Measurements from ENCODE around the gene TRIP10. TPM values are rescaled to one million over a fixed set of nuclear protein-coding genes. Genes with fewer than 3 reads are reported as not detected.
"Not testable (repeated sequence)": the region's sequence is repeated elsewhere in the genome, so short reads cannot be mapped to it uniquely, and the experiment has no call there.

TRIP10 gene
- total RNA-seq = 131 TPM

GRCh38 chr19:6739390-6739882 lies at the start of gene TRIP10:
TSS of gene TRIP10 (plus strand) at chr19:6739680. CDS start at chr19:6739762, 82 bp downstream.
- DNase-seq (ENCODE audit: low spot score) (peak; percentile 93), ATAC-seq (peak; percentile 58)
- intact Hi-C loops (cut with DNase I) = no loop called here

- no peak for ATAC-seq
- no peak for DNase-seq (ENCODE audit: low spot score)
- intact Hi-C loops (cut with DNase I) = no loop called here
Observed at GRCh38 chr19:6690160-6690885, 49.2 kb upstream of the TRIP10 start.

GRCh38 chr19:6691342-6691741 lies 48.1 kb upstream of the TRIP10 start:
- ATAC-seq = no peak
- no peak for DNase-seq (ENCODE audit: low spot score)
- intact Hi-C loops (cut with DNase I) = no loop called here

- no peak for ATAC-seq
- DNase-seq (ENCODE audit: low spot score) = no peak
- intact Hi-C loops (cut with DNase I) = no loop called here
Observed at GRCh38 chr19:6692027-6692426, 47.5 kb upstream of the TRIP10 start.

- intact Hi-C loops (cut with DNase I) = no loop called here
- ATAC-seq (no peak), DNase-seq (ENCODE audit: low spot score) (no peak)
Observed at GRCh38 chr19:6693056-6693471, 46.4 kb upstream of the TRIP10 start.

GRCh38 chr19:6693681-6694080 lies 45.8 kb upstream of the TRIP10 start:
- DNase-seq (ENCODE audit: low spot score) (no peak), ATAC-seq (no peak)
- intact Hi-C loops (cut with DNase I) = no loop called here

- no peak for ATAC-seq
- intact Hi-C loops (cut with DNase I) = no loop called here
- DNase-seq (ENCODE audit: low spot score) = no peak
Observed at GRCh38 chr19:6694147-6694815, 45.2 kb upstream of the TRIP10 start.

- intact Hi-C loops (cut with DNase I) = no loop called here
- no peak for DNase-seq (ENCODE audit: low spot score)
Observed at GRCh38 chr19:6696239-6696820, 43.1 kb upstream of the TRIP10 start.

GRCh38 chr19:6697291-6697690 lies 42.2 kb upstream of the TRIP10 start:
- intact Hi-C loops (cut with DNase I) = no loop called here
- no peak for DNase-seq (ENCODE audit: low spot score)
- no peak for ATAC-seq

More at GRCh38 chr19:6696239-6696820, 43.1 kb upstream of the TRIP10 start:
- no peak for ATAC-seq

GRCh38 chr19:6699935-6700334 lies 39.5 kb upstream of the TRIP10 start:
- no peak for ATAC-seq

GRCh38 chr19:6700586-6701316 lies 38.7 kb upstream of the TRIP10 start:
- intact Hi-C loops (cut with DNase I) = no loop called here
- ATAC-seq (no peak), DNase-seq (ENCODE audit: low spot score) (no peak)

More at GRCh38 chr19:6699935-6700334, 39.5 kb upstream of the TRIP10 start:
- DNase-seq (ENCODE audit: low spot score) = no peak
- intact Hi-C loops (cut with DNase I) = no loop called here

GRCh38 chr19:6705931-6706632 lies 33.4 kb upstream of the TRIP10 start:
- intact Hi-C loops (cut with DNase I) = no loop called here
- ATAC-seq (no peak), DNase-seq (ENCODE audit: low spot score) (no peak)

GRCh38 chr19:6706633-6706958 lies 32.9 kb upstream of the TRIP10 start:
- DNase-seq (ENCODE audit: low spot score) (no peak), ATAC-seq (no peak)
- intact Hi-C loops (cut with DNase I) = no loop called here

- intact Hi-C loops (cut with DNase I) = no loop called here
- ATAC-seq (no peak), DNase-seq (ENCODE audit: low spot score) (no peak)
Observed at GRCh38 chr19:6707011-6707657, 32.3 kb upstream of the TRIP10 start.

GRCh38 chr19:6707658-6708018 lies 31.8 kb upstream of the TRIP10 start:
- no peak for ATAC-seq
- intact Hi-C loops (cut with DNase I) = no loop called here

GRCh38 chr19:6708346-6708745 lies 31.1 kb upstream of the TRIP10 start:
- intact Hi-C loops (cut with DNase I) = no loop called here
- DNase-seq (ENCODE audit: low spot score) (no peak), ATAC-seq (no peak)

More at GRCh38 chr19:6707658-6708018, 31.8 kb upstream of the TRIP10 start:
- no peak for DNase-seq (ENCODE audit: low spot score)

- intact Hi-C loops (cut with DNase I); ATAC-seq; DNase-seq (ENCODE audit: low spot score): not testable (repeated sequence)
Observed at GRCh38 chr19:6708913-6709312, 30.6 kb upstream of the TRIP10 start.

- no peak for DNase-seq (ENCODE audit: low spot score)
- intact Hi-C loops (cut with DNase I) = no loop called here
- no peak for ATAC-seq
Observed at GRCh38 chr19:6709549-6709948, 29.9 kb upstream of the TRIP10 start.
